ENCODE data around the gene SIN3A.

Gene SIN3A

DNA sequence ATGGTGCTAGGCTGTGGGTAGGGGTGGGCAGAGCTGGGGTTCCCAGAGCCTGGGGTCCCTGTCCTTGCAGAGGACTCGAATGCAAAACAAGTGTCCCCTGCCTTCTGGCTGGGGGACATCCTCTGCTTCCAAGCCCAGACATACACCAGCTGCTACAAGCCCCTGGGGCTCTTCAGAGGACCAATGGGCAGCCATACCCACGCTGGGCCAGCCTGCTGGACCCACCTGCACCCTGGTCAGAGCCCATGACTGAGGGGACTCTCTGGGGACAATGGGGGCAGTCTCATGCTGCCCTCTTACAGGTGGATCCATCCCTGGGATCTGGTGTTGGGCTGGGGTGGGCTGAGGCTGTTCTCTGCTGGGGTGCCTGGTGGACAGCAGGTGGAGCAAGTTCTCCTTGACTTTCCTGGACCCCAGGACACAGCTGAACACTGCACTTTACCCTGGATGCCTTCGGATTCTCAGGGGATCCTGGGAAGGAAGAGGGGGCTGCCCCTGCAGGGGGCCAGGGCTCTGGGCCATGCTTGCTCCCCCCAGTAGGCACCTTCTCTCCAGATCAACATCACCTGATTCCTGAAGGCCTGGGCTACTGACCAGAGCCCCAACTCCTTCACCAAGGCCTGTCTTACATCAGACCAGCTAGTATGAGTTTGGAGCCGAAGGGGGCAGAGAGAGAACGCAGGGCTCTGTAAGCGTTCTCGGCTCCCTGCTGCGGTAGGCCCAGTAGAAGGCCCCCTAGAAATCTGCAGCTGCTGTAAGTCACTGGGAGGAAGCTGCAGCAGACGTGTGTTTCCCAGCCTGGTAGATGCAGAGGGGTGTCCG, 122.8 kb downstream of the SIN3A start:
- no peak for DNase-seq

DNA sequence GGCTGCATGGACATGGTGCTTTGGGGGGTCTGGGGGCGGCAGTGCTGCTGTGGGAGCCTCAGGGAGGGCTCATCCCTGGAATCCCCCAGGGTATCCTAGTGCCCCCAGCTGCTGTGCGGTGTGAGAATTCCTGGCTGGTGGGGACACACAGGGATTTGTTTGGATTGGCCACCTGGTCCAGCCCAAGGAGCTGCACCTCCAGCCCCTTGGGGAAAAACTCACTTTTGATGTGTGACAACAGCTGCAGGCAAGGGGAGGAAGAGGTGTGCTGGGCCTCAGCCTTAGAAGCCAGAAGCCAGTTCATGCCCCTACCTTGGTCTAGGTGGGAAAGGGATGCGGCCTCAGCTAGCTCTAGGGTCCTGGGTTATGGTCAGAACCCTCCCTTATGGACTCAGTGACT, 124.0 kb downstream of the SIN3A start:
- DNase-seq, result no peak

GRCh38 chr15:75327005-75327404, 124.5 kb downstream of the SIN3A start:
- no peak for DNase-seq

GRCh38 chr15:75325922-75326321, 125.6 kb downstream of the SIN3A start:
- no peak for DNase-seq

DNA sequence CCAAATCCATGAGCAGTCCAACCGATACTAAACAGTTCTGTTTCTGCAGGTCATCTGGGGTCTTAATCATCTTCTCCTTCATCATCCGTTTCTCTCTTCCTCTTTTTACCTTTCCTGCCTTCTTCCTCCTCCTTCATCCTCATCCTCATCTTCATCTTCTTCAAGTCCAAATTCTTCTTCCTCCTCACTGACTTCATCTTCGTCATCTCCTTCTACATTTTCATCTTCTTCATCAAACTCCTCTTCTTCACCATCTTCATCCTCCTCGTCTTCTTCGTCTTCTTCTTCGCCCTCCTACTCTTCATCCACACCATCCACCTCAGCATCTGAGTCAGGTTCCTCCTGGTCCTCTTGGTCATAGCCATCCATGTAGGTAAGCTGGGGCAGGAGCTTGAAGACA, 129.8 kb downstream of the SIN3A start:
- DNase-seq, result no peak

All from retina (tissue), 1 donor.